ENCODE data around the gene ROCK1. TPM values are rescaled to one million over a fixed set of nuclear protein-coding genes. Genes with fewer than 3 reads are reported as not detected.

ROCK1 gene
- polyA plus RNA-seq, 1 of the 3 experiments (the other 2 are of a cell fraction), result 4.9 TPM

- H2AFZ ChIP-seq (ENCODE audit: low read depth), result no peak overlapping the region
- no peaks in the 10 kb centered on the region for H3K9me2 ChIP-seq
- peaks cover 44% of the 10 kb centered on the region for H3K79me2 ChIP-seq (ENCODE audit: insufficient read depth)
- no peaks in the 10 kb centered on the region for H3K27me3 ChIP-seq (ENCODE audit: insufficient read depth)
- ChIA-PET CTCF (no interaction called here), POLR2A (no interaction called here)
- H3K36me3 ChIP-seq (replicated peaks in 1 of 2; ENCODE audit: control insufficient read depth in 1 of 2, insufficient read depth in 2 of 2, low read length in 1 of 2), result peaks cover 13 to 29% of the 10 kb centered on the region in 2 experiments
- peak overlapping the region in 1 of 2 experiments; percentile 36; a peak in 2 of 4 replicates for H3K27ac ChIP-seq (ENCODE audit: low read depth in 2 of 2, low read length in 1 of 2)
- no peak for DNase-seq
- no peaks in the 10 kb centered on the region for H3K9me3 ChIP-seq
- no peak overlapping the region for H3K4me2 ChIP-seq
- H3K4me3 ChIP-seq (ENCODE audit: low read depth in 2 of 2, low read length in 1 of 2), result no peak overlapping the region
- H3K9ac ChIP-seq, result no peak overlapping the region
- H4K20me1 ChIP-seq (ENCODE audit: insufficient read depth), result no peaks in the 10 kb centered on the region
- H3K4me1 ChIP-seq (ENCODE audit: control insufficient read depth in 1 of 2, insufficient read depth in 2 of 2, low read depth in 1 of 2, low read length in 1 of 2), result no peaks in the 10 kb centered on the region; a peak in 1 of 4 replicates
- no peaks in the 10 kb centered on the region for H3F3A ChIP-seq (replicated peaks; ENCODE audit: insufficient read depth)
- no peak for TF ChIP-seq MEF2A (IDR thresholded peaks at IDR 0.05; ENCODE audit: borderline replicate concordance, low read depth)
- TF ChIP-seq RFX5 (IDR thresholded peaks at IDR 0.05; ENCODE audit: low read length), result no peak
- no peak for TF ChIP-seq FOSL2 (IDR thresholded peaks at IDR 0.05; ENCODE audit: borderline replicate concordance, low read depth)
- TF ChIP-seq, protein P1, sequence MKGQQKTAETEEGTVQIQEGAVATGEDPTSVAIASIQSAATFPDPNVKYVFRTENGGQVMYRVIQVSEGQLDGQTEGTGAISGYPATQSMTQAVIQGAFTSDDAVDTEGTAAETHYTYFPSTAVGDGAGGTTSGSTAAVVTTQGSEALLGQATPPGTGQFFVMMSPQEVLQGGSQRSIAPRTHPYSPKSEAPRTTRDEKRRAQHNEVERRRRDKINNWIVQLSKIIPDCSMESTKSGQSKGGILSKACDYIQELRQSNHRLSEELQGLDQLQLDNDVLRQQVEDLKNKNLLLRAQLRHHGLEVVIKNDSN (IDR thresholded peaks at IDR 0.05; ENCODE audit: borderline replicate concordance, low read depth), result no peak
- no peak for TF ChIP-seq TAF1 (IDR thresholded peaks at IDR 0.05; ENCODE audit: borderline replicate concordance, low read depth, low read length)
- TF ChIP-seq NRF1 (IDR thresholded peaks at IDR 0.05; ENCODE audit: low read depth, low read length), result no peak
- TF ChIP-seq ELF1 (IDR thresholded peaks at IDR 0.05), result no peak
- no peak for TF ChIP-seq EP300 (IDR thresholded peaks at IDR 0.05; ENCODE audit: borderline replicate concordance in 1 of 2, low read depth in 1 of 2, low read length in 1 of 2)
- no peak for TF ChIP-seq FOXJ3 (CRISPR knock-in tag; IDR thresholded peaks at IDR 0.05)
- TF ChIP-seq USF2 (IDR thresholded peaks at IDR 0.05; ENCODE audit: borderline replicate concordance, low read depth, low read length), result no peak
- TF ChIP-seq NFIC (IDR thresholded peaks at IDR 0.05; ENCODE audit: borderline replicate concordance), result no peak
- no peak for TF ChIP-seq POLR2AphosphoS5 (IDR thresholded peaks at IDR 0.05; ENCODE audit: low read depth, low read length)
- TF ChIP-seq EZH2phosphoT487 (IDR thresholded peaks at IDR 0.05; ENCODE audit: borderline replicate concordance, low read depth), result no peak
- no peak for TF ChIP-seq CHD2 (IDR thresholded peaks at IDR 0.05; ENCODE audit: low read length, partially characterized antibody)
- TF ChIP-seq RCOR1 (IDR thresholded peaks at IDR 0.05; ENCODE audit: low read length), result no peak
Measured at GRCh38 chr18:21064347-21064746, 47.3 kb downstream of the ROCK1 start.

GRCh38 chr18:21063011-21063410, 48.6 kb downstream of the ROCK1 start:
- ChIA-PET CTCF (no interaction called here), POLR2A (no interaction called here)
- DNase-seq, result no peak
- H3K9ac ChIP-seq, result no peak overlapping the region
- no peaks in the 10 kb centered on the region for H3F3A ChIP-seq (replicated peaks; ENCODE audit: insufficient read depth)
- no peaks in the 10 kb centered on the region for H3K4me1 ChIP-seq (ENCODE audit: control insufficient read depth in 1 of 2, insufficient read depth in 2 of 2, low read depth in 1 of 2, low read length in 1 of 2)
- no peak for TF ChIP-seq NFIC (IDR thresholded peaks at IDR 0.05; ENCODE audit: borderline replicate concordance)
- TF ChIP-seq EP300 (IDR thresholded peaks at IDR 0.05; ENCODE audit: borderline replicate concordance in 1 of 2, low read depth in 1 of 2, low read length in 1 of 2), result no peak
- no peak for TF ChIP-seq GATA2 (CRISPR knock-in tag; IDR thresholded peaks at IDR 0.05)
- TF ChIP-seq MXI1 (IDR thresholded peaks at IDR 0.05; ENCODE audit: low read depth, low read length), result no peak
- TF ChIP-seq RXRA (IDR thresholded peaks at IDR 0.05; ENCODE audit: borderline replicate concordance, low read depth), result no peak
- no peak for TF ChIP-seq PBX3 (IDR thresholded peaks at IDR 0.05)
- TF ChIP-seq EZH2phosphoT487 (IDR thresholded peaks at IDR 0.05; ENCODE audit: borderline replicate concordance, low read depth), result no peak
- TF ChIP-seq CHD2 (IDR thresholded peaks at IDR 0.05; ENCODE audit: low read length, partially characterized antibody), result no peak
- no peak for TF ChIP-seq NRF1 (IDR thresholded peaks at IDR 0.05; ENCODE audit: low read depth, low read length)
- peaks cover 55% of the 10 kb centered on the region for H3K79me2 ChIP-seq (ENCODE audit: insufficient read depth)
- H4K20me1 ChIP-seq (ENCODE audit: insufficient read depth), result no peaks in the 10 kb centered on the region; the same call in 1 of the 2 replicates
- H2AFZ ChIP-seq (ENCODE audit: low read depth), result no peak overlapping the region
- no peak overlapping the region for H3K27ac ChIP-seq (ENCODE audit: low read depth in 2 of 2, low read length in 1 of 2)
- 50% methylated on average over 1 of the region's 1 CpG for WGBS (ENCODE audit: low lambda C conversion rate)
- no peaks in the 10 kb centered on the region for H3K9me3 ChIP-seq
- H3K4me2 ChIP-seq, result no peak overlapping the region
- peaks cover 5 to 21% of the 10 kb centered on the region in 2 experiments for H3K36me3 ChIP-seq (replicated peaks in 1 of 2; ENCODE audit: control insufficient read depth in 1 of 2, insufficient read depth in 2 of 2, low read length in 1 of 2)
- no peaks in the 10 kb centered on the region for H3K9me2 ChIP-seq
- H3K4me3 ChIP-seq (ENCODE audit: low read depth in 2 of 2, low read length in 1 of 2), result no peak overlapping the region
- no peaks in the 10 kb centered on the region for H3K27me3 ChIP-seq (ENCODE audit: insufficient read depth)
